HEK293 (cell line): ENCODE measurements around the gene RPS6KA5.

Experiments used
- CTCF ChIA-PET: fragments of 350-600 bp; formaldehyde crosslinking; extraction: SDS; loops from one replicate; lab custom pipeline; 2021; ENCODE audit warnings: antibody characterized with exemption; lab: Yijun Ruan, JAX
- POLR2A ChIA-PET: fragments of 300-600 bp; formaldehyde crosslinking; extraction: SDS; loops from one replicate; lab custom pipeline; 2020; ENCODE audit warnings: antibody characterized with exemption, inconsistent platforms; lab: Yijun Ruan, JAX
- H3K27ac ChIP-seq: fragments of 200-500 bp; sonication (Bioruptor generic); 2 replicates; pipeline ENCODE4 v1.5.1; 2014; ENCODE audit warnings: low read depth, low read length, control low read depth, inconsistent platforms; ENCODE audit errors: extremely low read depth
- H3K36me3 ChIP-seq, 2 experiments: fragments of 200-500 bp in 1 of 2; sonication (Bioruptor generic) in 1 of 2; 1 replicate in 1 of 2; 2 replicates in 1 of 2; pipeline ENCODE4 v1.5.1; 2014 to 2017; ENCODE audit warnings: inconsistent platforms in 2 of 2, low read length in 2 of 2; ENCODE audit not compliant: control insufficient read depth in 2 of 2, insufficient read depth in 1 of 2
- H3K4me1 ChIP-seq: fragments of 200-500 bp; sonication (Bioruptor generic); 2 replicates; pipeline ENCODE4 v1.5.1; 2014; ENCODE audit warnings: mild to moderate bottlenecking, low read length, inconsistent platforms; ENCODE audit not compliant: control insufficient read depth, insufficient read depth
- H3K4me3 ChIP-seq: 2 replicates; pipeline ENCODE4 v1.5.1; 2011; ENCODE audit warnings: low read depth, mild to moderate bottlenecking, control low read depth, low read length, moderate library complexity
- H3K9me3 ChIP-seq: fragments of 200-500 bp; sonication (Bioruptor generic); 2 replicates; pipeline ENCODE4 v1.5.1; 2014; ENCODE audit warnings: low read depth, low read length, inconsistent platforms; ENCODE audit not compliant: control insufficient read depth, insufficient read depth
- GLI4 ChIP-seq: fragments of 450-650 bp; formaldehyde crosslinking; IDR thresholded peaks from 2 replicates; pipeline ENCODE4 v1.5.1; 2016; ENCODE audit warnings: missing biosample characterization, missing genetic modification characterization
- KLF10 ChIP-seq: fragments of 450-650 bp; IDR thresholded peaks from 2 replicates; pipeline ENCODE4 v1.5.1; 2018; ENCODE audit warnings: missing biosample characterization, mild to moderate bottlenecking, missing genetic modification characterization
- SP7 ChIP-seq: fragments of 450-650 bp; formaldehyde crosslinking; IDR thresholded peaks from 2 replicates; pipeline ENCODE4 v1.5.1; 2016; ENCODE audit warnings: missing biosample characterization, missing genetic modification characterization
- ZNF10 ChIP-seq: fragments of 450-650 bp; formaldehyde crosslinking; IDR thresholded peaks from 2 replicates; pipeline ENCODE4 v1.5.1; 2017; ENCODE audit warnings: missing biosample characterization, missing genetic modification characterization
- ZNF202 ChIP-seq: fragments of 450-650 bp; formaldehyde crosslinking; IDR thresholded peaks from 2 replicates; pipeline ENCODE4 v1.5.1; 2016; ENCODE audit warnings: missing biosample characterization, missing genetic modification characterization, borderline replicate concordance
- ZNF239 ChIP-seq: fragments of 450-650 bp; formaldehyde crosslinking; IDR thresholded peaks from 2 replicates; pipeline ENCODE4 v1.5.1; 2016; ENCODE audit warnings: missing biosample characterization, missing genetic modification characterization
- ZNF292 ChIP-seq: fragments of 450-650 bp; formaldehyde crosslinking; IDR thresholded peaks from 2 replicates; pipeline ENCODE4 v1.5.1; 2016; ENCODE audit warnings: low read depth, missing biosample characterization, missing genetic modification characterization, borderline replicate concordance
- ZNF529 ChIP-seq: fragments of 450-650 bp; formaldehyde crosslinking; IDR thresholded peaks from 2 replicates; pipeline ENCODE4 v1.5.1; 2017; ENCODE audit warnings: missing genetic modification characterization, missing biosample characterization; ENCODE audit not compliant: insufficient replicate concordance
- ZNF555 ChIP-seq: fragments of 450-650 bp; formaldehyde crosslinking; conservative IDR thresholded peaks from 2 replicates; pipeline ENCODE4 v1.5.1; 2017; ENCODE audit warnings: missing biosample characterization, mild to moderate bottlenecking, missing genetic modification characterization, inconsistent platforms
- ZNF558 ChIP-seq: fragments of 450-650 bp; formaldehyde crosslinking; IDR thresholded peaks from 2 replicates; pipeline ENCODE4 v1.5.1; 2016; ENCODE audit warnings: missing biosample characterization, missing genetic modification characterization
- ZNF664 ChIP-seq: fragments of 450-650 bp; formaldehyde crosslinking; IDR thresholded peaks from 2 replicates; pipeline ENCODE4 v1.5.1; 2016; ENCODE audit warnings: missing biosample characterization, missing genetic modification characterization
- TF ChIP-seq, protein P1 (sequence below): fragments of 450-650 bp; formaldehyde crosslinking; IDR thresholded peaks from 2 replicates; pipeline ENCODE4 v1.5.1; 2016; ENCODE audit warnings: missing biosample characterization, missing genetic modification characterization
- TF ChIP-seq, protein P2 (sequence below): fragments of 450-650 bp; formaldehyde crosslinking; IDR thresholded peaks from 2 replicates; pipeline ENCODE4 v1.5.1; 2016; ENCODE audit warnings: missing biosample characterization, missing genetic modification characterization
- TF ChIP-seq, protein P3 (sequence below): fragments of 450-650 bp; formaldehyde crosslinking; IDR thresholded peaks from 2 replicates; pipeline ENCODE4; 2016; ENCODE audit warnings: missing biosample characterization, missing genetic modification characterization
- TF ChIP-seq, protein P4 (sequence below): fragments of 450-650 bp; formaldehyde crosslinking; IDR thresholded peaks from 2 replicates; pipeline ENCODE4 v1.5.1; 2017; ENCODE audit warnings: missing biosample characterization, missing genetic modification characterization
- TF ChIP-seq, protein P5 (sequence below): fragments of 450-650 bp; IDR thresholded peaks from 2 replicates; pipeline ENCODE4 v1.5.1; 2018; ENCODE audit warnings: missing biosample characterization, missing genetic modification characterization

The RPS6KA5 gene

DNA sequence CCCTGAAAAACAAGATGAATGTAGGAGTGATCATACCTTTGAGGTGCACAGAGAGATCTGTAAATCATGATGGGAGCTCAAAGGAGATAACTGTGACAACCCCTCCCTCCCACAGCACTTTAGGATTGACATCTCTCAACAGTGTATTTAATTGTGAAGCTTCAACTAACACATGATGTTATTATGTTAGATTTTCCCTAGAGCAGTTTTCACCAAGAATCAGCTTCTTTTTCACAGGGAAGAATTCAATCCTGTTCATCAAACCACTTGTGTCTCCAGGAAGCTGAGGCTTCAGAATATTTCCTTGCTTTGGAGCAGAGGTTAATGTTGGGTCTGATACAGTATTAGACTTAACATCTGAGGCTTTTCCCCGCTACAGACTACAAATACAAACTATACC lies 11.8 kb downstream of the RPS6KA5 start:
- no peaks in the 10 kb centered on the region; a peak in 1 of 3 replicates for H3K36me3 ChIP-seq
- H3K4me3 ChIP-seq, result no peak overlapping the region
- TF ChIP-seq, protein P1, sequence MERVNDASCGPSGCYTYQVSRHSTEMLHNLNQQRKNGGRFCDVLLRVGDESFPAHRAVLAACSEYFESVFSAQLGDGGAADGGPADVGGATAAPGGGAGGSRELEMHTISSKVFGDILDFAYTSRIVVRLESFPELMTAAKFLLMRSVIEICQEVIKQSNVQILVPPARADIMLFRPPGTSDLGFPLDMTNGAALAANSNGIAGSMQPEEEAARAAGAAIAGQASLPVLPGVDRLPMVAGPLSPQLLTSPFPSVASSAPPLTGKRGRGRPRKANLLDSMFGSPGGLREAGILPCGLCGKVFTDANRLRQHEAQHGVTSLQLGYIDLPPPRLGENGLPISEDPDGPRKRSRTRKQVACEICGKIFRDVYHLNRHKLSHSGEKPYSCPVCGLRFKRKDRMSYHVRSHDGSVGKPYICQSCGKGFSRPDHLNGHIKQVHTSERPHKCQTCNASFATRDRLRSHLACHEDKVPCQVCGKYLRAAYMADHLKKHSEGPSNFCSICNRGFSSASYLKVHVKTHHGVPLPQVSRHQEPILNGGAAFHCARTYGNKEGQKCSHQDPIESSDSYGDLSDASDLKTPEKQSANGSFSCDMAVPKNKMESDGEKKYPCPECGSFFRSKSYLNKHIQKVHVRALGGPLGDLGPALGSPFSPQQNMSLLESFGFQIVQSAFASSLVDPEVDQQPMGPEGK (tag by site-specific recombination), result no peak
- TF ChIP-seq, protein P2, sequence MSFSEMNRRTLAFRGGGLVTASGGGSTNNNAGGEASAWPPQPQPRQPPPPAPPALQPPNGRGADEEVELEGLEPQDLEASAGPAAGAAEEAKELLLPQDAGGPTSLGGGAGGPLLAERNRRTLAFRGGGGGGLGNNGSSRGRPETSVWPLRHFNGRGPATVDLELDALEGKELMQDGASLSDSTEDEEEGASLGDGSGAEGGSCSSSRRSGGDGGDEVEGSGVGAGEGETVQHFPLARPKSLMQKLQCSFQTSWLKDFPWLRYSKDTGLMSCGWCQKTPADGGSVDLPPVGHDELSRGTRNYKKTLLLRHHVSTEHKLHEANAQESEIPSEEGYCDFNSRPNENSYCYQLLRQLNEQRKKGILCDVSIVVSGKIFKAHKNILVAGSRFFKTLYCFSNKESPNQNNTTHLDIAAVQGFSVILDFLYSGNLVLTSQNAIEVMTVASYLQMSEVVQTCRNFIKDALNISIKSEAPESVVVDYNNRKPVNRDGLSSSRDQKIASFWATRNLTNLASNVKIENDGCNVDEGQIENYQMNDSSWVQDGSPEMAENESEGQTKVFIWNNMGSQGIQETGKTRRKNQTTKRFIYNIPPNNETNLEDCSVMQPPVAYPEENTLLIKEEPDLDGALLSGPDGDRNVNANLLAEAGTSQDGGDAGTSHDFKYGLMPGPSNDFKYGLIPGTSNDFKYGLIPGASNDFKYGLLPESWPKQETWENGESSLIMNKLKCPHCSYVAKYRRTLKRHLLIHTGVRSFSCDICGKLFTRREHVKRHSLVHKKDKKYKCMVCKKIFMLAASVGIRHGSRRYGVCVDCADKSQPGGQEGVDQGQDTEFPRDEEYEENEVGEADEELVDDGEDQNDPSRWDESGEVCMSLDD (tag by site-specific recombination), result no peak
- TF ChIP-seq, protein P3, sequence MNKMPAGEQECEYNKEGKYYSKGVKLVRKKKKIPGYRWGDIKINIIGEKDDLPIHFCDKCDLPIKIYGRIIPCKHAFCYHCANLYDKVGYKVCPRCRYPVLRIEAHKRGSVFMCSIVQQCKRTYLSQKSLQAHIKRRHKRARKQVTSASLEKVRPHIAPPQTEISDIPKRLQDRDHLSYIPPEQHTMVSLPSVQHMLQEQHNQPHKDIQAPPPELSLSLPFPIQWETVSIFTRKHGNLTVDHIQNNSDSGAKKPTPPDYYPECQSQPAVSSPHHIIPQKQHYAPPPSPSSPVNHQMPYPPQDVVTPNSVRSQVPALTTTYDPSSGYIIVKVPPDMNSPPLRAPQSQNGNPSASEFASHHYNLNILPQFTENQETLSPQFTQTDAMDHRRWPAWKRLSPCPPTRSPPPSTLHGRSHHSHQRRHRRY (tag by site-specific recombination), result no peak
- TF ChIP-seq KLF10 (tag by site-specific recombination) (no peak), ZNF555 (tag by site-specific recombination) (no peak), ZNF664 (tag by site-specific recombination) (no peak), GLI4 (tag by site-specific recombination) (no peak), ZNF529 (no peak), ZNF239 (tag by site-specific recombination) (no peak), ZNF292 (tag by site-specific recombination) (no peak), ZNF10 (tag by site-specific recombination) (no peak), SP7 (no peak), ZNF558 (tag by site-specific recombination) (no peak), ZNF202 (tag by site-specific recombination) (no peak)
- TF ChIP-seq, protein P4, sequence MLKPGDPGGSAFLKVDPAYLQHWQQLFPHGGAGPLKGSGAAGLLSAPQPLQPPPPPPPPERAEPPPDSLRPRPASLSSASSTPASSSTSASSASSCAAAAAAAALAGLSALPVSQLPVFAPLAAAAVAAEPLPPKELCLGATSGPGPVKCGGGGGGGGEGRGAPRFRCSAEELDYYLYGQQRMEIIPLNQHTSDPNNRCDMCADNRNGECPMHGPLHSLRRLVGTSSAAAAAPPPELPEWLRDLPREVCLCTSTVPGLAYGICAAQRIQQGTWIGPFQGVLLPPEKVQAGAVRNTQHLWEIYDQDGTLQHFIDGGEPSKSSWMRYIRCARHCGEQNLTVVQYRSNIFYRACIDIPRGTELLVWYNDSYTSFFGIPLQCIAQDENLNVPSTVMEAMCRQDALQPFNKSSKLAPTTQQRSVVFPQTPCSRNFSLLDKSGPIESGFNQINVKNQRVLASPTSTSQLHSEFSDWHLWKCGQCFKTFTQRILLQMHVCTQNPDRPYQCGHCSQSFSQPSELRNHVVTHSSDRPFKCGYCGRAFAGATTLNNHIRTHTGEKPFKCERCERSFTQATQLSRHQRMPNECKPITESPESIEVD (tag by site-specific recombination), result no peak
- TF ChIP-seq, protein P5, sequence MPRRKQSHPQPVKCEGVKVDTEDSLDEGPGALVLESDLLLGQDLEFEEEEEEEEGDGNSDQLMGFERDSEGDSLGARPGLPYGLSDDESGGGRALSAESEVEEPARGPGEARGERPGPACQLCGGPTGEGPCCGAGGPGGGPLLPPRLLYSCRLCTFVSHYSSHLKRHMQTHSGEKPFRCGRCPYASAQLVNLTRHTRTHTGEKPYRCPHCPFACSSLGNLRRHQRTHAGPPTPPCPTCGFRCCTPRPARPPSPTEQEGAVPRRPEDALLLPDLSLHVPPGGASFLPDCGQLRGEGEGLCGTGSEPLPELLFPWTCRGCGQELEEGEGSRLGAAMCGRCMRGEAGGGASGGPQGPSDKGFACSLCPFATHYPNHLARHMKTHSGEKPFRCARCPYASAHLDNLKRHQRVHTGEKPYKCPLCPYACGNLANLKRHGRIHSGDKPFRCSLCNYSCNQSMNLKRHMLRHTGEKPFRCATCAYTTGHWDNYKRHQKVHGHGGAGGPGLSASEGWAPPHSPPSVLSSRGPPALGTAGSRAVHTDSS (tag by site-specific recombination), result no peak
- H3K27ac ChIP-seq, result no peak overlapping the region
- ChIA-PET CTCF (interaction anchor here (0.6 kb wide), 2 partner anchors 55 to 124 kb away, joined by 3 read pairs; no protein-coding TSS in a partner anchor), POLR2A (interaction anchor here (0.9 to 1.1 kb wide), 2 partner anchors 10 to 12 kb away, joined by 3 to 5 read pairs; partner anchors contain the start of gene RPS6KA5)
- peaks cover 3% of the 10 kb centered on the region; the same call in 1 of the 2 replicates for H3K4me1 ChIP-seq
- H3K9me3 ChIP-seq, result no peaks in the 10 kb centered on the region
